ENCODE data around the gene ANKLE1.

ANKLE1 gene

DNA sequence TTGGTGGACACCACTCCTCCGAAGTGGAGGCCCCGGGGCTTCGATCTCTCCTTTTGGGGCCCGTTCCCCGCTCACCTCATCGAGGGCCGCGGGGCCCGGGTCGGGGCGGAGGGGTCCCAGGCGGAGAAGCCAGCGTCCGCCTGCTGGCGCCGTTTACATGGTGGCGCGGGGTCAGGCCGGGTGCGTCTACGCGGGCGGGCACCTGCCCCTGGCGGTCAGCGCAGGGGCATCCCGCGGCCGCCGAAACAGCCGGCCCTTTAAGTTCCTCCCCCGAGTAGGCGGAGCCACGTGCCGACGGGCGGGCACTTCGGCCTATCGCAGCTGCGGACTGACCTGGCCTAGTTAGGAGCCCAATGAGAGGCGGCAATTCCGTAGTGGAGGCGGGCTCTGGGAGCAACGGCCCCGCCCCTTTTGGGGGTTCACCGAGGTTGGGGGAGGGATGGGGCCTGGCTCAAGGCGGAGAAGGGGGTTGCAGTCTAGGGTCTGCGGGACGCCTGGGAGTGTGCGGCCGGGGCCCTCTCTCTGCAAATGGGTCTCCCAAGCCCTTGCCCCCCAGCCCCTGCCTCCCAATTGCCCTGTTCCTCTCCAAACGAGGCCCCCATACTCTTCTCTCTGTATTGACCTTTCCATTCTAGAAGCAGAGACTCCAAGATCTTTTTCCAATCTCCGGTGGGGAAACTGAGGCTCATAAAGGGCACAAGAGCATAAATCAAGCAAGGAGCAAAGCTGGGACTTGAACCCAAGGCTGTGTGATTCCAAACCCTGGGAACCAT lies 21.7 kb downstream of the ANKLE1 start, which contains the start of gene ABHD8:
ABHD8 (minus strand) TSS at position 259 of the 773 bp plus-strand sequence. CDS start 1,809 bp downstream, outside the sequence.
- Mint-ChIP-seq H3K27ac (peak within 1 kb of the TSS; percentile 68), H3K4me3 (peak within 1 kb of the TSS; percentile 72 to 81), H3K9me3 (no peaks in the 10 kb centered on the region), H3K27me3 (no peaks in the 10 kb centered on the region), H3K4me1 (peaks cover 30 to 38% of the 10 kb centered on the region in 2 donors), H3K36me3 (peaks cover 0 to 3% of the 10 kb centered on the region in 2 donors)
- peak; percentile 93 for DNase-seq
- ATAC-seq (replicated peaks) = peak; percentile 71 to 75

DNA sequence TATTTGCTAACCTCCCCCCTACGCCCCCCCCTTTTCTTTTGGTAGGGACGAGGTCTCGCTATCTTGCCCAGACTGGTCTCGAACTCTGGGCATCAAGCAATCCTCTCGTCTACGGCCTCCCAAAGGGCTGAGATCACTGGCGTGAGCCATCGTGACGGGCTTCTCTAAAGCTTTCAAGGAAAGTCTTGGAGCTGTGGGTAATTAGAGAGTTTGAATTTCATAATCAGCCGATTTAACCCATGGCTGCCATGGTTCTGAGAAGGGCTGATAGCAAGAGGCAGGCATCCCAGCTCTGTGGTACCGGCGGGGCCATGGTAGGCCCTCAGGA lies 22.2 kb downstream of the ANKLE1 start:
- Mint-ChIP-seq H3K36me3 (peaks cover 0 to under 1% of the 10 kb centered on the region in 2 donors), H3K27me3 (no peaks in the 10 kb centered on the region), H3K4me3 (peak overlapping the region; percentile 72 to 81), H3K27ac (peak overlapping the region; percentile 68), H3K9me3 (no peaks in the 10 kb centered on the region), H3K4me1 (peaks cover 31 to 40% of the 10 kb centered on the region in 2 donors)
- ATAC-seq (replicated peaks) (no peak), DNase-seq (no peak)

DNA sequence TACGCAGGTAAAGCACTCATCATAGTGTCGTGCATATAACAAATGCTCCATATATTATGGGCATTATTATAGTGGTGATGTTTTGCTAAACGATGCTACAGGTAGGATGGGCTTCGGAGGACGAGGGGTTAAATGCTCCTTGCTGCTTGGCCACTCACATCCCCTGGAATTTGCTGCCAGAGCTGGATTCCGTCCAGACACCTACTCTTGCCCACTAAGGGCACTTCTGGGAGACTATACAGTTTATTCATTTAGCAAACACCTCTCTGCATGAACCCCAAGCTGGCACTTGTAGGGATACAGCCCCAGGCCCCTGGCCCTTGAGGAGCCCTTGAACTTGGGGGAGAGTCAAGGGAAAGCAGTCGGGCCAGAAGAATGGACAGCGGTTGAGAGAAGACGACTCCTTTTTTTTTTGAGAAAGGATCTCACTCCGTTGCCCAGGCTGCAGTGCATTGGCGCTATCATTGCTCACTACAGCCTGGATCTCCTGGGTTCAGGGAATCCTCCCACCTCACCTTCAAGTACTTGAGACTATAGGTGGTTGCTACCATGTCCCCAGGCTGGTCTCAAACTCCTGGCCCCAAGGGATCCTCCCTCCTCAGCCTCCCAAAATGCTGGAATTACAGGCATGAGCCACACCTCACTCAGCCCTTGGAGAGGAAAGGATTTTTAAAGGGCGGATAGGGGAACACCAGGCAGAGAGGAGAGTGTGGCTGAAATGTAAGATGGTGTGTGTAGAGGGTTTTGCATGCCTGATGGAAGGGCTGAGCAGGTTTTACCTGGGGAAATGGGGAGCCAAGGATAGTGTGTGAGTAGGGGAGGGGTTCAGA lies 22.9 kb downstream of the ANKLE1 start:
- DNase-seq = no peak

DNA sequence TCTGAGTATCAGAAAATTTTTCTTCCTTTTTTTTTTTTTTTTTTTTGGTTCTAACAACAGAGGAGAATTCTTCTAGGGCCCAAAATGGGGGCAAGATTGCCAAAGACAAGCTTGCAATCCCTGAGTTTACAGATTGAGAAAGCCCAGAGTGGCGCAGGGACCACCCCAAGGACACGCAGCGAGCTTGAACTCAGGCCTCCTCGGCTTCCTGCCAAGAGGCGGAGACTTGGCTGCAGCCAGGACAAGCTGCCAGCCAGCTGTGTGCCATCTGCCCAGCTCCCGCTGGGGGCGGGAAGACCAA lies 23.5 kb downstream of the ANKLE1 start:
- H3K4me1 Mint-ChIP-seq = peaks cover 35 to 45% of the 10 kb centered on the region in 2 donors
- ATAC-seq (replicated peaks) = no peak
- peak overlapping the region; percentile 90 to 95 for H3K4me3 Mint-ChIP-seq
- H3K36me3 Mint-ChIP-seq = peaks cover 1 to 3% of the 10 kb centered on the region in 2 donors
- no peak for DNase-seq
- no peaks in the 10 kb centered on the region for H3K9me3 Mint-ChIP-seq
- H3K27ac Mint-ChIP-seq = peak overlapping the region; percentile 96
- H3K27me3 Mint-ChIP-seq = no peaks in the 10 kb centered on the region

More for the DNA sequence above, 22.9 kb downstream of the ANKLE1 start:
- Mint-ChIP-seq H3K4me3 (peak overlapping the region; percentile 54 to 95), H3K4me1 (peaks cover 34 to 43% of the 10 kb centered on the region in 2 donors), H3K27ac (peak overlapping the region; percentile 96), H3K9me3 (no peaks in the 10 kb centered on the region), H3K36me3 (peaks cover 1 to 3% of the 10 kb centered on the region in 2 donors), H3K27me3 (no peaks in the 10 kb centered on the region)
- no peak for ATAC-seq (replicated peaks)

DNA sequence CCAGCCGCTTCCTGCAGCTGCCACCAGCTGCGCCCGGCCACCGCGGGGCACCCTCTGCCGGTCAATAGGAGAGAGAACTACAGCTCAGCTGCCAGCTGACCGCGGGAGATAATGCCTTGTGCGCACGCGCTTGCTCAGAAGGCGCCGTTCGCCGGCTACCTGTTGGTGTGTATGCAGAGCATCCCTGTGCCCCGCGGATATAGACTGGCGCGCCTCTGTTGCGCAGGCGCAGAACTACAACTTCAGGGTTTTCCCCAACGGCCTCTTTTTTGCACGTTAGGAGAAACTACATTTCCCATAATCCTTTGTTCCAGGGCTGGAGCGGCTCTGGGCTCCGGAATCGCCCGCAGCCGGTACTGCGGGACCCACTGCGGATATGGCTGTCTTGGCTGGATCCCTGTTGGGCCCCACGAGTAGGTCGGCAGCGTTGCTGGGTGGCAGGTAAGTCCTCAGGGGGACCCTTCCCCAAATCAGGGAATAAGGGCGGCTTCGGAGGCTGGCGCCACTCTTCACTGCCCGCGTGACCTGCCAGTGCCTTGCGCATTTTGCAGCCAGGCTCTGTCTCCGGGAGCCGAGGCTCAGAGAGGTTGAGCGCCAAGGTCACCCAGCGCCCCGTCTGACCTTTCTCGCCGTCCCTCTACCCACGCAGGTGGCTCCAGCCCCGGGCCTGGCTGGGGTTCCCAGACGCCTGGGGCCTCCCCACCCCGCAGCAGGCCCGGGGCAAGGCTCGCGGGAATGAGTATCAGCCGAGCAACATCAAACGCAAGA lies 24.0 kb downstream of the ANKLE1 start, which contains the start of gene MRPL34:
MRPL34 (plus strand) TSS at position 356 of the 768 bp plus-strand sequence; CDS start at position 377, 21 bp downstream.
- Mint-ChIP-seq H3K36me3 (peaks cover 1 to 3% of the 10 kb centered on the region in 2 donors), H3K27ac (peak within 1 kb of the TSS; percentile 96), H3K27me3 (no peaks in the 10 kb centered on the region), H3K4me1 (peaks cover 40 to 51% of the 10 kb centered on the region in 2 donors), H3K4me3 (peak within 1 kb of the TSS; percentile 90 to 95), H3K9me3 (no peaks in the 10 kb centered on the region)
- ATAC-seq (replicated peaks) = peak; percentile 78 to 81
- peak; percentile 98 for DNase-seq

DNA sequence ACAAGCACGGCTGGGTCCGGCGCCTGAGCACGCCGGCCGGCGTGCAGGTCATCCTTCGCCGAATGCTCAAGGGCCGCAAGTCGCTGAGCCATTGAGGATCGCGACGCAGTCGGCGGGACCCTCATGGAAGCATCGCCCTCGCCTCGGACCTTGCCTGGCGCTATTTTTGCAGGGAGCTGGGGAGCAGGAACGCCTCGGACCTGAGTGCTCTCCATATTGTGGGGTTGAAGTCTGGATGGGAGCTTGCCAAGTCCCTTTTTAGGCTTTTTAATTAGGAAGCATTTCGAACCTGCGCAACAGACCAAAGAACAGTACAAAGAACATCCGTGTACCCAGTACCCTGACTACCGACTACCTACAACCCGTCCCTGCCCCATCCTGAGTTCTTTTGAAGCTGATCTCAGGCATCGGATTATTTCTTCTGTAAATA lies 24.6 kb downstream of the ANKLE1 start:
- no peak for DNase-seq
- Mint-ChIP-seq H3K4me1 (peaks cover 41 to 57% of the 10 kb centered on the region in 2 donors), H3K4me3 (peak overlapping the region; percentile 90 to 95), H3K27me3 (no peaks in the 10 kb centered on the region), H3K27ac (peak overlapping the region; percentile 96), H3K9me3 (no peaks in the 10 kb centered on the region), H3K36me3 (peaks cover 3 to 4% of the 10 kb centered on the region in 2 donors)
- ATAC-seq (replicated peaks) = no peak

DNA sequence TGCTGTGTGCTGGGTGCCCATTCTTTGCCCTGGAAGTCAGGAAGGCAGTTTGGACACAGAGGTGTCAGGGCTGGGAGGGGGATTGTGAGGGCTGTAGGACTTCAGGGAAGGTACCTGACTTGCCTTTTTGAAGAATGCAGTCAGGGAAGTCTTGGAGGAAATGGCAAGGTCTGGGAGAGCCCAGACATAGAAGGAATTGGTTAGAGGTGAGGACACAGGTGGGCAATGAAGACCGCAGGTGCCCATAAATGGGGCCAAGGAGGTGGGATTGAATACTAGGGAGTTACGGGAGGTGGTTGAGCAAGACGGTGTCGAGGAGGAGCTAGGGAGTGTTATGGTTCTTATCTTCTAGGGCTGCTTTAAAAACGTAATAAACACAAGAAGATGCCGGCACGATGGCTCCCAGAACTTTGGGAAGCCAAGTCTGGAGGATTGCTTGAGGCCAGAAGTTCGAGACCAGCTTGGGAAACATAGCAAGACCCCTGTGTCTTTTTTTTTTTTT lies 26.2 kb downstream of the ANKLE1 start:
- no peak for ATAC-seq (replicated peaks)
- Mint-ChIP-seq H3K9me3 (no peaks in the 10 kb centered on the region), H3K27ac (peak overlapping the region; percentile 22), H3K27me3 (no peaks in the 10 kb centered on the region), H3K4me1 (peaks cover 39 to 59% of the 10 kb centered on the region in 2 donors), H3K4me3 (peak overlapping the region in 1 of 2 donors; percentile 11), H3K36me3 (peaks cover 10 to 13% of the 10 kb centered on the region in 2 donors)
- no peak for DNase-seq

DNA sequence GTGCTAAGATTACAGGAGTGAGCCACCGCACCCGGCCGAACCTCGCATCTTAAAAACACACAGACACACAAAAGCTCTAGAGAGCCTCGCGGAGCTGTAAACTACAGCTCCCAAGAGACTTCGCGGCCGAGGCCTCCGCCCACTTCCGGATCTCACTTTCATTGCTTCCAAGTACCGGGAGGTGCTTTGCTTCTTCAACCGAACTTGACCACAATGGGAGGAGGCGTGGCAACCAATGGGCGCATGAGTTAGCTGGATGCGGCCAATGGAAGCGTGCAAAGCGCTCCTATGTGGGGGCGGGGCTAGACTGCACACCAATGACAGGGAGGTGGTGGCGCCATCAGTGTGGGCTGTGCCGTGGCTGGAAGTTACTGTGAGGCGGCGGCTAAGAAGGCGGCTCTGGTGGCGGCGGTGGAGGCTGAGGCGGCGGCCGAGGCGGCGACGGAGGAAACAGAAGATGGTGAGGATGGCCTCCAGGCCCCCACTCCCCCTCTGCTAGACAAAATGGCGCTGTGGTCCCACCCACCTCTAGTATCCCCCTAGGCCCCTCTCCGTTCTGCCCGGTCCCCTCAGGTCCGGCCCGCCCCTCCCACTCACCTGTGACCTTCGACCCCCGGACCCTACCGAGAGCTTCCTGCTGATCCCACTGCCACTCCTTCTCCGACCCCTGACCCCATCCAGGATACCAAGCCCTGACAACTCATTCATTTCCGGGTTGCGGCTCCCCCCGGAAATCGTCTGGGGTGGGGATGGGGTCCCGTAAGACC lies 27.7 kb downstream of the ANKLE1 start, which contains the start of gene DDA1:
DDA1 (plus strand) TSS at position 366 of the 767 bp plus-strand sequence; CDS start at position 458, 92 bp downstream.
- Mint-ChIP-seq H3K4me3 (peak within 1 kb of the TSS; percentile 93 to 99), H3K9me3 (no peaks in the 10 kb centered on the region), H3K27ac (peak within 1 kb of the TSS; percentile 98), H3K4me1 (peaks cover 33 to 50% of the 10 kb centered on the region in 2 donors), H3K27me3 (no peaks in the 10 kb centered on the region), H3K36me3 (peaks cover 18 to 24% of the 10 kb centered on the region in 2 donors)
- DNase-seq = peak; percentile 99
- peak; percentile 76 to 79 for ATAC-seq (replicated peaks)

DNA sequence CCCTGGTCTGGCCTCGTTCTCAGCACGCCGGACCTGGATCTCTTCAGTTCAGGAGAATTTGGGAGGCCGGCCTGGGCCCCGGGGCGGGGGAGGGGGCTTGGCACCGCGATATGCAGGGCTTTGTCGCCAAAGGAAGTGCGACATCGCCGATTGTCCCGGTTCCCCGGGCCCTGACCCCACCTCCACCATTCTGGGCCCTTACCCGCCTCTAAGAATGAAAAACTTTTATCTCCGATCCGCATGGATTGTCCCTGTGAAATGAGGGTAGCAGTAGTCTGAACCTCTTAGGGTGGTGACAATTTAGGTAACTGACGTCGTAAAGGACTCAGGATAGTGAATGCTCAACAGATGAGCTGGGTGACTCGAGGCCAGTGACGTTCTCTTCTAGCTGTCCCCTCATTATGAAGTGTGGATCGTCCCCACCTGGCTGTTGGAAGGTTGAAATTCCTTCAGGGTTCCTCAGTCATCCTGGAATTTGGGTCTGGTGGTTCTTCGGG lies 28.3 kb downstream of the ANKLE1 start:
- H3K27ac Mint-ChIP-seq = peak overlapping the region; percentile 98
- no peaks in the 10 kb centered on the region for H3K27me3 Mint-ChIP-seq
- H3K4me3 Mint-ChIP-seq = peak overlapping the region; percentile 93 to 99
- DNase-seq (no peak), ATAC-seq (replicated peaks) (no peak)
- no peaks in the 10 kb centered on the region for H3K9me3 Mint-ChIP-seq
- peaks cover 21 to 24% of the 10 kb centered on the region in 2 donors for H3K36me3 Mint-ChIP-seq
- H3K4me1 Mint-ChIP-seq = peaks cover 29 to 45% of the 10 kb centered on the region in 2 donors

DNA sequence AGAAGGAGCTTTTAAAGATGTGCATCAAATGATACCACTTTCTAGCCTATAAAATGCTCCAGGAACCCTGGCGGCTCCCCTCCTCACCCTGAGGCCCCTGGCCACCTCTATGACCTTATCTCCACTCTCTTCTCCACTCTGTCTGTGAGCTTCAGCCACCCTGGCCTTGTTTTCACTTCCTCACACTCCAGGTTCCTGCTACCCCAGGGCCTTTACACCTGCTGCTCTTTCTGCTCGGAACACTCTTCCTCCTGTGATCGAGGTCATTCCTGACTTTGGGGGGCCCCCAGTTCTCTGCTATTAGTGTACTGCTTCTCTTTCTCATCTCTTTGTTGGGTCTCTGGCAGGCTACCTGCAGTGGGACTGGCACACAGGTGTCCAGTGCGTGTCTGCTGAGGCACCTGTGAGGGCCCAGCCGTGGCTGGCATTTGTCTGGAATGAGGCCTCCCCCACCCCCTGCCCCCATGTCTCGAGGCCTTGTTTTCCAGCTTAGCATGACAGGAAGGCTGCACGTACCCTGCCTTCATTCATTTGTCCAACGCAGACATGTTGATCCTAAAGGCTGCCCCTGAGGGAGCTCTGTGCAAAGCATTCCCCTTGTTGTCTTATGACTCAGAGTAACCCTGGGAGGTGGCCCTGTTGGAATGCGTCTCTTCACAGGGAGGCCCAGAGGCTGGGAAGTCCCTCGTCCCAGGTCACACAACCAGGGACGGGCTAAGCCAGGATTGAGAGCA lies 29.9 kb downstream of the ANKLE1 start:
- no peaks in the 10 kb centered on the region for H3K27me3 Mint-ChIP-seq
- H3K36me3 Mint-ChIP-seq = peaks cover 31 to 32% of the 10 kb centered on the region in 2 donors
- no peak for ATAC-seq (replicated peaks)
- DNase-seq = no peak
- H3K27ac Mint-ChIP-seq = no peak overlapping the region
- peaks cover 26 to 49% of the 10 kb centered on the region in 2 donors for H3K4me1 Mint-ChIP-seq
- H3K9me3 Mint-ChIP-seq = no peaks in the 10 kb centered on the region
- peak overlapping the region in 1 of 2 donors; percentile 23 for H3K4me3 Mint-ChIP-seq

DNA sequence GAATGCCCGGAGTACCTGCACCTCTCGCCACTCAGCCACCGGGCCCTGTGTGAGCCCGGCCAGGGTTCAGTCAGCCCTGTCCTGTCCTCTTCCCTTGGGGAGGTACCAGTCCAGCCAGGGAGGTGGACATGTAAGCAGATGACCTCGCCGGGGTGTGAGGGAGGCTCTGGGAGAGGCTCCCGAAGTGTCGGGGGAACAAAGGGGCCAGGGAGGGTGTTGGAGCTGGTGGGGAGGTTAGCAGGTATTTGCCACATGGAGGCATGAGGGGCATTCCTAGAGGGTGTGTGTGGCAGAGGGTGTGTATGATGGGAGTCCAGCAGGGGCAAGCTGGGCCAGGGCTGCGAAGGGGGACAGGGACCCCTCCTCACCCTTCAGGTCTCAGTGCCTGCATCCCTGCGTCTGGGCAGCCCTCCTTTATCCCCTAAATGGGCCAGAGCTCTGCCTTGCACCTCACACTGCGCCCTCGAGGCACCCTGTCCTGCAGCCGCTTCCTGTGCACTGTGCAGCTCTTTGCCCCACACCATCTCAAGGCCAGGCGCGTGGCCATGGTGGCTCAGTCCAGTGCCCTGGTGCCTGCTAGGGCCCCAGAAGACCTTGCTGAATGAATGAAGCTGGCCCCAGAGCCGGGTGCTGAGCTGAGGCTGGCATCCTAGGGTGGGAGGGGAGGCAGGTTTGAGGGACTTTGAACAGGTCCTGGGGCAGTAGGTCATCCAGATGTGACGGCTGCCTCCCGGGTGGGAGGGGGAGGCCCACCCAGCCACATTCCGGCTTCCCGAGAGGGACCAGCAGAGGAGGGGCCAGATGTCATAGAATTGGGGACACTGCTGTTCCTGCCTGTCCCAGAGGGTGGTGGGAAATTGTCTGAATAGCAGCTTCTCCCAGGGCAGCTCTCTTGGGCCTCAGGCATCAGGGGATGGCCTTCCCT lies 30.8 kb downstream of the ANKLE1 start:
- peaks cover 32 to 34% of the 10 kb centered on the region in 2 donors for H3K36me3 Mint-ChIP-seq

More for the DNA sequence above, 30.8 kb downstream of the ANKLE1 start:
- no peak for DNase-seq
- Mint-ChIP-seq H3K27me3 (no peaks in the 10 kb centered on the region), H3K27ac (no peak overlapping the region), H3K9me3 (no peaks in the 10 kb centered on the region), H3K4me1 (peaks cover 24 to 45% of the 10 kb centered on the region in 2 donors), H3K4me3 (no peak overlapping the region)
- ATAC-seq (replicated peaks) = no peak

Data from stimulated activated naive B cell treated with anti-CD40 and anti-IgM and Interleukin-4, amounts not matched to agents 10 μg/mL and 1 μg/mL and 100 μg/mL, for 72 hours (primary cell).